Measurements from ENCODE around the gene MCM3AP. TPM values are rescaled to one million over a fixed set of nuclear protein-coding genes. Genes with fewer than 3 reads are reported as not detected.

Gene MCM3AP
- 62.9 TPM for total RNA-seq
- long read RNA-seq, full-length matches to known transcripts = 14 of 49 reads
- long read RNA-seq, partial matches to known transcripts = 21 of 49 reads
- long read RNA-seq, other reads (novel, unspliced or antisense) = 14 of 49 reads

DNA sequence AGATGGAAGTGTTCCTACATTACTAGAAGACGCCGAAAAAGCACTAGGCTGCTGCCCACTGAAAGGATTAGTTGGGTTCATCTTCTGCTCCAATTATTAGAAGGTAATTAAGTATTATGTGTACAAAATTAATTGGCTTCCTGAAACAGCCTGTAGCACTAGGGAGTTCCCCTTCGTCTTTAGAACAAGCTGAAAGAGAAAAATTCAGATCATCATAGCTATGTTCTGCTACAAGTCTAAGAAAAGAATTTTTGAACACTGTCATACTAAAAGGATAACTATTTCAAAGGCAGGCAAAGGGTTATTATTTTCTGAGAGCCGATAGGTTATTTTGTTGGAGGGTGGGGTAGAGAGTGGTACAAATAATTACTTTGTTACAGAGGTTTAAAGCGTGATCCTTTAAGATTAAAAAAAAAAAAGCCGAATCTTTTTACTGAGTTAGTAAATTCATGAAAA is at the start of gene MCM3AP:
TSS of gene MCM3AP (minus strand) at position 406 of the 456 bp plus-strand sequence. CDS start at position 81, 325 bp downstream.
- no peak for DNase-seq
- intact Hi-C loops (cut with micrococcal nuclease) = no loop called here
- ATAC-seq = no peak

DNA sequence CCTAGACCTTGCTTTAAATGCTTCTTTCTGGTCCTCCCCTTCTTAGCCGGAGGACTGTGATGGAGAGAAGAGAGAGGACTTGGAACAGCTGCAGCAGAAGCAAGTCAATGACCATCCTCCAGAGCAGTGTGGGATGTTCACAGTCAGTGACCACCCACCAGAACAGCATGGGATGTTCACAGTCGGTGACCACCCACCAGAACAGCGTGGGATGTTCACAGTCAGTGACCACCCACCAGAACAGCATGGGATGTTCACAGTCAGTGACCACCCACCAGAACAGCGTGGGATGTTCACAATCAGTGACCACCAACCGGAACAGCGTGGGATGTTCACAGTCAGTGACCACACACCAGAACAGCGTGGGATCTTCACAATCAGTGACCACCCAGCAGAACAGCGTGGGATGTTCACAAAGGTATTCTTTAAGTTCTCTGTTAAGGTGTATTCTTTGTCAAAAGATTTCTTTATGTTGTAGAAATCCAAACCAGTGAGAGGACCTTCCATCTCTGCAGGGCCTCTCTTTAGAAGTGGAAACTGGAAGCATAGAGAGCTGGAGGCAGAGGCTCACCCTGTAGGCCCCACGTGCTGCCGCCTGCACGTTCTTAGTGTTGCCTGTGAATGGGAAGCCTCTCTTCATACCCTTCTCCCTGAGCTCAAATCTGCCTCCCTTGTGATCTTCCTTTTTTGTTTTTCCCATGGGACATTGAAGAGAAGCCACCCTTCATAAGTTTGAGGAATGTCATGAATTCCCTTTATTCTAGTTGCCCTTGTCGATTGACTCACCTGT is 49.1 kb upstream of the MCM3AP start:
- intact Hi-C loops (cut with micrococcal nuclease) = no loop called here
- no peak for ATAC-seq

DNA sequence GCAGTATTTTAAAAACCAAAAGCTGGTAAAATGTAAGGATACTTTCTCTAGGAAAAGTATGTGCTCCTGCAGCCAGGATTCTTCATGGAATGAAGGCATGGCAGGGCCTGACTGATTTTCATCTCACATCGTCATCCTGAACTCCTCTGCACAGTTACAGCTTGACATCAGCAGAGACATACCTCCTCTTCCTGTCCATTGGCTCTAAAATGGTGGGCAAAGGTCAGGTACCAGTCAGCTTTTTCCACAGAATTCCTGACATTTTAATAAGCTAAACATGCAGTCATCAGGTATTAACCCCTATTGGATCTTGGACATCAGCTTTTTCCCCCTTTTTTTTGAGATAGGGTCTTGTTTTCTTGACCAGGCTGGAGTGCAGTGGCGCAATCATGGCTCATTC is 44.4 kb upstream of the MCM3AP start:
- intact Hi-C loops (cut with micrococcal nuclease) = no loop called here
- ATAC-seq = no peak
- no peak for DNase-seq

More for the DNA sequence above, 49.1 kb upstream of the MCM3AP start:
- DNase-seq = no peak

DNA sequence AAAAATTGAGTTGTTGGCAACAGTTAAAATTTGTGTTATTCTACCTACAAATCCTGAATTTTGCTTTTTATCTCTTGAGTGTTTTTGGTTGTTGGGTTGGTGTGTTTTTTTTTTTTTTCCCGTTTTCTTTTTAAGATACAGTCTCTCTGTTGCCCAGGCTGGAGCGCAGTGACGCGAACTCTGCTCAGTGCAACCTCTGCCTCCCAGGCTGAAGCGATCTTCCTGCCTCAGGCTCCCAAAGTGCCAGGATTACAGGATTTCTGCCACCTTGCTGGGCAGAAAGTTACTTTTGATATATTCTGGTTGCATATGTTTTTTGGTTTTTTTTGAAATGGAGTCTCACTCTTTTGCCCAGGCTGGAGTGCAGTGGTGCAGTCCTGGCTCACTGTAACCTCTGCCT is 42.7 kb upstream of the MCM3AP start:
- intact Hi-C loops (cut with micrococcal nuclease) = no loop called here

GRCh38 chr21:46327711-46328110 is 42.3 kb upstream of the MCM3AP start:
- ATAC-seq (no peak), DNase-seq (no peak)
- intact Hi-C loops (cut with micrococcal nuclease) = no loop called here

More for the DNA sequence above, 42.7 kb upstream of the MCM3AP start:
- no peak for ATAC-seq
- no peak for DNase-seq

- ATAC-seq (no peak), DNase-seq (no peak)
- intact Hi-C loops (cut with micrococcal nuclease) = no loop called here
Measured at GRCh38 chr21:46326110-46326703, 40.8 kb upstream of the MCM3AP start.

DNA sequence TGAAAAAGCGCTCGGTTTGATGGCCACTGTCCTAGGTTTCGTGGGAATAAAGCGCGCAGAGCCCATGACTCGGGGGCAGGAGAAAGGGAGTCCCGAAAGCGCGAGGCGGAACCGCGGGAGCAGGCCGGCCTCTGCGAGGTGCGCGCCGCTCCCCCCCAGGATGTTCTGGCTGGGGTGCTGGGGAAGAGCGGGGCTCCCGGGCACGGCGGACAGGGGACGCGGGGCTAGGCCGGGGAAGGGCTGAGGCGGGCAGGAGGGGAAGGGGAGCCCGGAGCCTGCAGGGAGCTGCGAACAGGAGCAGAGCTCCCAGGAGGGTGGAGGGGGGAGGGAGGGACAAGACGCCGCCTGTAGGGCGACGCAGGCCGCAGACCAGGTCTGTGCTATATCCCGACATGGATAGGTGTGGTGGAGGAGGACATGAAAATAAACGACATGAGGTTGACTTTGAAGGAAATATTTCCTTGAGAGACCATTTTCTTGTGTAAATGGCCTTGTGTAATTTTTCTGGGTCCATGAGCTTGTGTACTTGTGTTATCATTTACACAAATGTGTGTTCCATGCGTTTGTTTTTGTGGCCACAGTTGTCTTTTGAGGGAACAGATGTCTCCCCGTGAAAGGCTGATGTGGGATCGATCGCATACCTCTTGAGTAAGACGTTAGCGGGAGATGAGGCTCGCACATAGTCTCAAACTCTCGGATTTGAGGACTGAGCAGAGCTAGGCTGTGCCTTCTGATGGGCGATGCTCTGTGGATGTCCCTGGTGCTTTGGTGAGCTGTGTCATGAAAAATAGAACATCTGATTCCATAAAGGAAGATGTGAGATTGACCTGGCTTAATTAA is 39.9 kb upstream of the MCM3AP start:
- intact Hi-C loops (cut with micrococcal nuclease) = no loop called here
- ATAC-seq (peak; percentile 46), DNase-seq (peak; percentile 62)

DNA sequence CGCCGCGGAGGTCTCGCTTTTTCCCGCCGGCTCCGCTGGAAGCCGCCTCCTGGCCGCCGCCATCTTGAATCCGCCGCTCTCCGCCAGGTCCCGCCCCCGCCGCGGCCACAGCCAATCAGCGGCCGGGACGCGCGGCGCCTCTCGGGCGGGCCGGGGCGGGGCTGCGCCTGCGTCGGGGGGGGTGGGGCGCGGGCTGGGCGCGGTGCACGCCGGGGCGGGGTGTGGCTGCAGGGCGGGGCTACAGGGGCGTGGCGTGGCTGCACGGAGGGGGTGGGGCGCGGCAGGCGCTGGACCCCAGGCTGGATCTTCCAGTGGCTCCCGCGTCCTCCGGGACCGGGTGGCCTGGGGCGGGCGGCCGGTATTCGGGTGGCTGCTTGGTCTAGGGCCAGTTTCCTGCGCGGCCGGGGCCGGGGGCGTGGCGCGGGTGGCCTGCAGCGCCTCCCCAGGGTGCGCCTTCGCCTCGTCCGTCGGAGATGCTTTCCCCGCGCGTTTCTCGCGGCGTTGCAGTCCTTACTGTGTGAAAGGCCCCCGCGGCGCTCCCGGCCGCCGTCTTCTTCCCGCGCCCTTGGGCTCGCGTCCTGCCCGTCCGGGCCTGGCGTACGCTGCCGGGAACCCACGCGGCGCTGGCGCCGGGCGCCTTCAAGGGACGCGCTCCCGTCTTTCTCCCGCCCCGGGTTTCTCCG is 39.1 kb upstream of the MCM3AP start:
- intact Hi-C loops (cut with micrococcal nuclease) = no loop called here
- ATAC-seq (peak; percentile 90), DNase-seq (peak; percentile 93)

GRCh38 chr21:46323710-46324389 is 38.4 kb upstream of the MCM3AP start, which contains the start of the genes C21orf58 and PCNT:
C21orf58 (minus strand) TSS chr21:46323870; CDS start chr21:46322738, 1,132 bp downstream.
PCNT (plus strand) TSS chr21:46324156; CDS start chr21:46324229, 73 bp downstream.
- intact Hi-C loops (cut with micrococcal nuclease) = no loop called here
- peak; percentile 93 for ATAC-seq

GRCh38 chr21:46323227-46323709 is 37.9 kb upstream of the MCM3AP start:
- intact Hi-C loops (cut with micrococcal nuclease) = no loop called here
- no peak for ATAC-seq

More at GRCh38 chr21:46323710-46324389, 38.4 kb upstream of the MCM3AP start, which contains the start of the genes C21orf58 and PCNT:
- DNase-seq = peak; percentile 100

GRCh38 chr21:46322351-46323226 is 37.2 kb upstream of the MCM3AP start:
- intact Hi-C loops (cut with micrococcal nuclease) = no loop called here
- DNase-seq (no peak), ATAC-seq (no peak)

More at GRCh38 chr21:46323227-46323709, 37.9 kb upstream of the MCM3AP start:
- no peak for DNase-seq

DNA sequence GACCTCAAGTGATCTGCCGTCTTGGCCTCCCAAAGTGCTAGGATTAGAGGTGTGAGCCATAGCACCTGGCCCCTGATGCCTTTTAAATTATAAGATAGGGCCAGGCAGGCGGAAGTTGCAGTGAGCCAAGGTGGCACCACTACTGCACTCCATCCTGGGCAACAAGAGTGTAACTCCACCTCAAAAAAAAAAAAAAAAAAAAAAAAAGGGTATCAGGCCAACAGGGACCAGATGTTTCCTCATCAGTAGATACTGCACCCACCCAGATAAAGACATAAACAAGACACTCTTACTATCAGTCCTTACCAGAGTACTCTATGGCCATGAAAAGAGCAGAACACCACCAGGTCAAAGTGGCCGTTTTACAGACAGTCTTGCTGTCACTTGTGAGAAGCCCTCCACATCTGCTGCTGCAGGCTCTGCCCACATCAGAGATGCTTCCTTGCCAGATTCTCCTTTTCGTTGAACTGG is 35.0 kb upstream of the MCM3AP start:
- intact Hi-C loops (cut with micrococcal nuclease) = no loop called here
- DNase-seq (no peak), ATAC-seq (no peak)

DNA sequence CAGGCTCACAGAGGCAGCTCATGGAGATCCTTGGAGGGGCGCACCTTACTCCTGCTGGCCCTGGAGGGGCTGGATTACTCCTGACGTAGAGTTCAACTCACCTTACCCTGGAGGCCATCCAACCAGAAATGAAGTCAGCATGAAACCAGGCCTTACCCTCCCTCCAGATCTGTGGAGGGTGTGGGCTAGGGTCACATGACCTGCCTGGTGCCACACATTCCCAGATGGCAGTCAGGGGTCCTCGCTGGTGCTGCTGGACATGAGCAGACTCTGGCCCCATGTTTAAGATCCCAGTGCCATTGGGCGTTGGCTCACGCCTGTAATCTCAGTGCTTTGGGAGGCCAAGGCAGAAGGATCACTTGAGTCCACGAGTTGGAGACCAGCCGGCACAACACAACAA is 33.8 kb upstream of the MCM3AP start:
- DNase-seq (no peak), ATAC-seq (no peak)
- intact Hi-C loops (cut with micrococcal nuclease) = no loop called here

GRCh38 chr21:46318464-46318845 is 33.0 kb upstream of the MCM3AP start:
- ATAC-seq = no peak
- no peak for DNase-seq
- intact Hi-C loops (cut with micrococcal nuclease) = no loop called here

DNA sequence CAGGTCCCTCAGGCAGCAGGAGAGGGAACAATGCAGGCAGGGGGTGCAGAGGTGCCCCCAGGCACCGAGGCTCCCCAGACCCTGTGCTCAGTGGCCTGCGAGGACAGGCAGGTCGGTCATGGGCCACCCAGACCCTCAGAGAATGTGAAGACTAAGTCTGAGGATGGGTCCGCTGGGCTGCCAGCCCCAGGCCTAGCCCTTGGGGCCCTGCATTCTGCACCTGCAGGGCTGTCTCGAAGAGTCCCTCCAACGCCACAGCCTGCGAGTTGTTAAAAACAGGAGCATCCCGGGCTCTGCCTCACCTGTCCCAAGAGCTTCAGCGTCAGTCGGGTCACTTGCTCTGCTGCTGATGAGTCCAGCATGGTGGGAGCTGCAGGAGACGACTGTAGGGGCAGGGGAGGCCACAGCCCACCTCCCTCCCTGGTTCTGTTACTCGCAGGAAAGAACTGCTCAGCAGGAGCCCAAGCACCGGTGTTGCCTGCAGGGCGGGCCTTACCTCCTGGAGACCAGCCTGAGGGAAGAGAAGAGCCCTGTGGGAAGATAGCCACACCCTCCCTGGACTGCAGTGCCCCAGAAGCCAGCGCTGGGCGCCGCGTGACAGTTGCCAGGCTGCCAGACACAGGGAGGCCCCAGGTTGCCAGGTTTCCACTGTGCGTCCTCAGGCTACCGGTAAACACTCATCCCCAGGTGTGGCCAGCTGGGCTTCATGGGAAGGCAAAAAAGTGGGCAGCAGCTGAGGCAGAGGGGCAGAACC is 32.5 kb upstream of the MCM3AP start:
- ATAC-seq (peak; percentile 93), DNase-seq (peak; percentile 85)
- intact Hi-C loops (cut with micrococcal nuclease) = no loop called here

DNA sequence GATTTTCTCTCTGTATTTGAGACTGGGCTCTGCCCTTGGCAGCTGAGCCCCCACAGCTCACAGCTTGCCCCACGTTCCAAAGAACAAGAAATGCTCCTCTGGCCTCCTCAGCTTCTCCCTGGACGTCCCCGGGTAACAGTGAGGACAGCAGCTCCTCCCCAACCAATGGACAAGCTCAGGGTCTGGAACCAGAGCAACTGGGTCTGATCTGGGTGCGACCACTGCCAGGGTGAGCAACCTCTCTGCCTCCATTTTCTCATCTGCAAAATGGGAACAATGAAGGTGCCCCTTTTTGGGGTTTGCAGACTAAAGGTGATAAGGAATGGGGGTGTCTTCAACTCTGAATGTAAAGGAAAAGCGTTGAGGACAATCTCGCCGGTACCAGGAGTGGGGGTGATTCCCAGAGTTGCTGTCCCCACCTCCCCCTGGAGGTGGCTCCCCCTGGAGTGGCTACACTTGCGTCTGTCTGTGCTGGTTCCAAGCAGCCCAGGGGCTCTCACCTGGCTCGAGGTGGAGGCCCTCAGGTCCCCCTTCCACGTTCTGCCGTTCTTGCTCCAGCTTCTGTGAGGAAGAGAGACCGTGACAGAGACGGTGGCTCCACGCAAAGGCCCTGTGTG is 31.4 kb upstream of the MCM3AP start:
- DNase-seq = no peak
- intact Hi-C loops (cut with micrococcal nuclease) = no loop called here
- ATAC-seq = no peak
